Tibial artery (tissue), 4 donors: Measurements from ENCODE around the gene YPEL5.

Experiments used
- DNase-seq, 2 donors: peaks; one replicate each; pipeline ENCODE4 v3.0.0-alpha.2; 2019
- H3K27ac ChIP-seq, 2 donors: fragments of 200-600 bp; sonication (generic) in 1 of 2; 1 replicate in 1 of 2; 2 replicates in 1 of 2; pipeline ENCODE4 v1.5.1; 2018 to 2019; ENCODE audit warnings: mild to moderate bottlenecking in 1 of 2
- H3K27me3 ChIP-seq, 2 donors: fragments of 200-600 bp; sonication (generic) in 1 of 2; one replicate each; pipeline versions ENCODE4 v1.5.1 to v1.6.0; 2016 to 2019
- H3K36me3 ChIP-seq, 3 donors: fragments of 200-600 bp; sonication (generic) in 2 of 3; one replicate each; pipeline ENCODE4 v1.5.1; 2016 to 2019; ENCODE audit warnings: mild to moderate bottlenecking in 2 of 3
- H3K4me1 ChIP-seq, 4 donors: fragments of 200-600 bp; sonication (generic) in 2 of 4; 1 replicate in 3 of 4; 2 replicates in 1 of 4; pipeline ENCODE4 v1.5.1; 2016 to 2019
- H3K4me3 ChIP-seq, 2 donors: fragments of 200-600 bp; sonication (generic) in 1 of 2; 1 replicate in 1 of 2; 2 replicates in 1 of 2; pipeline ENCODE4 v1.5.1; 2018 to 2019; ENCODE audit warnings: mild to moderate bottlenecking in 2 of 2
- H3K9me3 ChIP-seq, 3 donors: fragments of 200-600 bp; sonication (generic) in 1 of 3; one replicate each; pipeline ENCODE4 v1.5.1; 2016 to 2019
- CTCF ChIP-seq, 2 experiments: fragments of 200-600 bp in 1 of 2; fragments of 450-650 bp in 1 of 2; IDR thresholded peaks; one replicate each; pipeline ENCODE4 v1.5.1; 2017 to 2019; ENCODE audit warnings: antibody characterized with exemption in 2 of 2, mild to moderate bottlenecking in 1 of 2, moderate library complexity in 1 of 2
- intact Hi-C: fragments of 100-400 bp; cut with DNase I; formaldehyde crosslinking; loops from one replicate; pipeline ENCODE4 v1.15.0; 2023; ENCODE audit warnings: low total_unique reads

Gene YPEL5

GRCh38 chr2:30147715-30148610, 1.2 kb downstream of the YPEL5 start:
- H3K9me3 ChIP-seq, result no peaks in the 10 kb centered on the region
- TF ChIP-seq CTCF (IDR thresholded peaks at IDR 0.05), result peak; percentile 45 to 48
- peak overlapping the region; percentile 84 to 98 for H3K4me3 ChIP-seq
- no peaks in the 10 kb centered on the region for H3K27me3 ChIP-seq
- H3K4me1 ChIP-seq, result peaks cover 0 to 54% (median 35%) of the 10 kb centered on the region in 4 donors
- peaks cover 0 to 10% (median 10%) of the 10 kb centered on the region in 3 donors for H3K36me3 ChIP-seq
- intact Hi-C loops, result loop anchor here (10.0 kb wide), 1 partner anchor 1087 kb away; the partner anchor contains the start of gene EHD3
- DNase-seq, result peak; percentile 64 to 88
- peak overlapping the region; percentile 98 to 99 for H3K27ac ChIP-seq

- Histone ChIP-seq H3K27me3 (no peaks in the 10 kb centered on the region), H3K27ac (peak overlapping the region in 1 of 2 donors; percentile 99), H3K36me3 (peaks cover 0 to 10% (median 10%) of the 10 kb centered on the region in 3 donors), H3K4me3 (peak overlapping the region in 1 of 2 donors; percentile 84), H3K4me1 (peaks cover 0 to 62% (median 37%) of the 10 kb centered on the region in 4 donors), H3K9me3 (no peaks in the 10 kb centered on the region)
- intact Hi-C loops, result loop anchor here (10.0 kb wide), 1 partner anchor 1086 kb away; the partner anchor contains the start of gene EHD3
- TF ChIP-seq CTCF (IDR thresholded peaks at IDR 0.05), result no peak
- DNase-seq, result no peak
Observed at GRCh38 chr2:30148850-30149249, 2.0 kb downstream of the YPEL5 start.

- Histone ChIP-seq H3K27ac (peak overlapping the region in 1 of 2 donors; percentile 27), H3K9me3 (no peaks in the 10 kb centered on the region), H3K27me3 (no peaks in the 10 kb centered on the region), H3K36me3 (peaks cover 0 to 10% (median 10%) of the 10 kb centered on the region in 3 donors), H3K4me1 (peaks cover 0 to 69% (median 38%) of the 10 kb centered on the region in 4 donors), H3K4me3 (no peak overlapping the region)
- intact Hi-C loops, result loop anchor here (10.0 kb wide), 1 partner anchor 1085 kb away; the partner anchor contains the start of gene EHD3
- no peak for DNase-seq
- no peak for TF ChIP-seq CTCF (IDR thresholded peaks at IDR 0.05)
Observed at GRCh38 chr2:30149513-30149912, 2.7 kb downstream of the YPEL5 start.

- Histone ChIP-seq H3K4me1 (peaks cover 0 to 74% (median 41%) of the 10 kb centered on the region in 4 donors), H3K4me3 (no peak overlapping the region), H3K9me3 (no peaks in the 10 kb centered on the region), H3K27me3 (no peaks in the 10 kb centered on the region), H3K27ac (peak overlapping the region in 1 of 2 donors; percentile 27), H3K36me3 (peaks cover 0 to 10% (median 10%) of the 10 kb centered on the region in 3 donors)
- DNase-seq, result no peak
- no peak for TF ChIP-seq CTCF (IDR thresholded peaks at IDR 0.05)
- intact Hi-C loops, result loop anchor here (10.0 kb wide), 1 partner anchor 1085 kb away; the partner anchor contains the start of gene EHD3
Observed at GRCh38 chr2:30149976-30150375, 3.2 kb downstream of the YPEL5 start.

GRCh38 chr2:30150786-30151185, 4.0 kb downstream of the YPEL5 start:
- H3K4me1 ChIP-seq, result peaks cover 0 to 80% (median 47%) of the 10 kb centered on the region in 4 donors
- no peak for TF ChIP-seq CTCF (IDR thresholded peaks at IDR 0.05)
- peaks cover 0 to 11% (median 10%) of the 10 kb centered on the region in 3 donors for H3K36me3 ChIP-seq
- no peaks in the 10 kb centered on the region for H3K9me3 ChIP-seq
- peak overlapping the region in 1 of 2 donors; percentile 27 for H3K27ac ChIP-seq
- no peak for DNase-seq
- no peaks in the 10 kb centered on the region for H3K27me3 ChIP-seq
- no peak overlapping the region for H3K4me3 ChIP-seq
- intact Hi-C loops, result no loop called here
